ENCODE data around the gene TEX38.
"Not testable (repeated sequence)": the region's sequence is repeated elsewhere in the genome, so short reads cannot be mapped to it uniquely, and the experiment has no call there.

Gene TEX38

GRCh38 chr1:46717654-46718053 lies 46.0 kb downstream of the TEX38 start:
- H3K4me3 ChIP-seq (ENCODE audit: low read depth, low read length) = peak overlapping the region; percentile 91
- ChIA-PET POLR2A (no interaction called here), CTCF (interaction anchor here (0.7 to 5.0 kb wide), 6 partner anchors 8 to 185 kb away, joined by 3 to 32 read pairs (median 3); no protein-coding TSS in a partner anchor)
- DNase-seq (ENCODE audit: low read depth, low spot score) = no peak
- no peak for TF ChIP-seq CTCF (IDR thresholded peaks at IDR 0.05; ENCODE audit: insufficient read depth, low read length, missing control alignments)

GRCh38 chr1:46718340-46718726 lies 46.7 kb downstream of the TEX38 start:
- CTCF ChIA-PET = interaction anchor here (1.0 to 1.2 kb wide), 3 partner anchors 16 to 185 kb away, joined by 3 to 4 read pairs (median 3); no protein-coding TSS in a partner anchor
- DNase-seq (ENCODE audit: low read depth, low spot score) = no peak
- POLR2A ChIA-PET = interaction anchor here (1.4 kb wide), 1 partner anchor 51 kb away, joined by 5 read pairs; the partner anchor contains the start of gene ATPAF1
- H3K4me3 ChIP-seq (ENCODE audit: low read depth, low read length) = peak overlapping the region; percentile 91
- TF ChIP-seq CTCF (IDR thresholded peaks at IDR 0.05; ENCODE audit: insufficient read depth, low read length, missing control alignments) = no peak

- CTCF ChIA-PET = interaction anchor here (1.0 kb wide), 1 partner anchor 16 kb away, joined by 3 read pairs; no protein-coding TSS in a partner anchor
- peak within 1 kb of the TSS; percentile 91 for H3K4me3 ChIP-seq (ENCODE audit: low read depth, low read length)
- POLR2A ChIA-PET = interaction anchor here (1.4 kb wide), 1 partner anchor 51 kb away, joined by 5 read pairs; the partner anchor contains the start of gene ATPAF1
- no peak for TF ChIP-seq CTCF (IDR thresholded peaks at IDR 0.05; ENCODE audit: insufficient read depth, low read length, missing control alignments)
- DNase-seq (ENCODE audit: low read depth, low spot score) = no peak
Observed at GRCh38 chr1:46718727-46719622, 47.3 kb downstream of the TEX38 start, which contains the start of gene EFCAB14. EFCAB14 (minus strand) TSS chr1:46719114; CDS start chr1:46718087, 1,027 bp downstream.

GRCh38 chr1:46719689-46720088 lies 48.0 kb downstream of the TEX38 start:
- DNase-seq (ENCODE audit: low read depth, low spot score) = no peak
- POLR2A ChIA-PET = no interaction called here

GRCh38 chr1:46720319-46720718 lies 48.7 kb downstream of the TEX38 start:
- POLR2A ChIA-PET; DNase-seq (ENCODE audit: low read depth, low spot score); H3K4me3 ChIP-seq (ENCODE audit: low read depth, low read length): not testable (repeated sequence)
- CTCF ChIA-PET = interaction anchor here (0.8 to 0.9 kb wide), 2 partner anchors 98 to 243 kb away, joined by 3 read pairs; no protein-coding TSS in a partner anchor

More at GRCh38 chr1:46719689-46720088, 48.0 kb downstream of the TEX38 start:
- TF ChIP-seq CTCF (IDR thresholded peaks at IDR 0.05; ENCODE audit: insufficient read depth, low read length, missing control alignments) = no peak
- H3K4me3 ChIP-seq (ENCODE audit: low read depth, low read length) = peak overlapping the region; percentile 91
- CTCF ChIA-PET = interaction anchor here (0.8 kb wide), 1 partner anchor 242 kb away, joined by 3 read pairs; no protein-coding TSS in a partner anchor

- ChIA-PET POLR2A (no interaction called here), CTCF (interaction anchor here (0.9 kb wide), 1 partner anchor 99 kb away, joined by 3 read pairs; no protein-coding TSS in a partner anchor)
- TF ChIP-seq CTCF (IDR thresholded peaks at IDR 0.05; ENCODE audit: insufficient read depth, low read length, missing control alignments) = no peak
- no peak for DNase-seq (ENCODE audit: low read depth, low spot score)
- H3K4me3 ChIP-seq (ENCODE audit: low read depth, low read length) = no peak overlapping the region
Observed at GRCh38 chr1:46721204-46721603, 49.5 kb downstream of the TEX38 start.
